ENCODE measurements around the gene C8B.

DNA sequence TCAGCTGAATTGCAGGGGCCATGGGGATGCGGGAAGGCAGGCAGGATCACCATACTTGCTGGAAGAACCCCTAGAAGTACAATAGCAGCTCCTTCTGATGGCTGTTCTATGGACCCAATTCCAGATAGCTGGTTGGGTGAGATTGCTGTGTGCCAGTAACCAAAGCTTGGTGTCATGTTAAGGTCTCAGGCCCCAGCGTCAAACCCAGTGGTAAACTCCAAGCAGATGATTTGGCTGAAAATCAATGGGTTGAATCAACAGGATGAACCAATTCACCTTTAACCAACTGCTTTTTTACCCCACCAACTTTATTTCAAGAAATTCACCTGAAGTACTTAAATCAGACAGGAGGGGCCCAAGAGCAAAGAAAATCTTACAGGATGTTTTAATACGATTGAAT is 37.8 kb downstream of the C8B start:
- TF ChIP-seq SUZ12 (IDR thresholded peaks at IDR 0.05; ENCODE audit: extremely low read depth, insufficient read depth, insufficient read length) (no peak), YY1 (IDR thresholded peaks at IDR 0.05; ENCODE audit: insufficient read depth, insufficient read length) (no peak), ZNF274 (IDR thresholded peaks at IDR 0.05; ENCODE audit: low read depth, low read length) (no peak)
